ENCODE measurements around the gene COLGALT1. TPM values are rescaled to one million over a fixed set of nuclear protein-coding genes. Genes with fewer than 3 reads are reported as not detected.

Gene COLGALT1
- total RNA-seq, 6 donors from 2014 or later, result 58.3 to 151 (median 116) TPM

DNA sequence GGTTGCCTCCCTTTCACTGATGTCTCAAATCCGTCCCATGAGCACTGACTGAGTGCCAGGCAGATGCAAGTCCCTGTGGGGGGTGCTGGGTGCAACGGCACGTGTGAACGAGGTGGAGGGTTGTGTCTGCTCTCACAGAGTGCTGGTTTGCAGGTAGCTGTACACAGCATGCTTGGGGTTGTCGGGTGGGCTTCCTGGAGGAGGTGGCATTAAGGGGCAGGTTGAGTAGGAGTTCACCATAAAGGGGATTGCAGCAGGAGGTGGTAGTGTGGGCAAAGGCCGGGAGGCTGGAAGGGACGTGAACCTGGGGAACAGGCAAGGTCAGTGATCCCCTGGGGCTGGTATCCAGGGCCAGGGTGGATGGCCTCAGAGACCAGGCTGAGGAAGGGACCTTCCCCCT lies 17.2 kb downstream of the COLGALT1 start:
- H3K9me3 ChIP-seq, result no peaks in the 10 kb centered on the region
- ATAC-seq (ENCODE audit: low FRiP score in 2 of 2), result no peak
- H3K4me1 ChIP-seq, result peaks cover 0 to 8% (median 2%) of the 10 kb centered on the region in 4 donors
- H3K27ac ChIP-seq, result no peak overlapping the region
- H3K36me3 ChIP-seq, result peaks cover 27 to 94% (median 70%) of the 10 kb centered on the region in 4 donors
- no peaks in the 10 kb centered on the region for H3K27me3 ChIP-seq
- 94% methylated on average over 4 to 7 of the region's 7 CpGs for WGBS, 2 donors
- no peak for DNase-seq
- no peak overlapping the region for H3K4me3 ChIP-seq
- TF ChIP-seq, protein P1, sequence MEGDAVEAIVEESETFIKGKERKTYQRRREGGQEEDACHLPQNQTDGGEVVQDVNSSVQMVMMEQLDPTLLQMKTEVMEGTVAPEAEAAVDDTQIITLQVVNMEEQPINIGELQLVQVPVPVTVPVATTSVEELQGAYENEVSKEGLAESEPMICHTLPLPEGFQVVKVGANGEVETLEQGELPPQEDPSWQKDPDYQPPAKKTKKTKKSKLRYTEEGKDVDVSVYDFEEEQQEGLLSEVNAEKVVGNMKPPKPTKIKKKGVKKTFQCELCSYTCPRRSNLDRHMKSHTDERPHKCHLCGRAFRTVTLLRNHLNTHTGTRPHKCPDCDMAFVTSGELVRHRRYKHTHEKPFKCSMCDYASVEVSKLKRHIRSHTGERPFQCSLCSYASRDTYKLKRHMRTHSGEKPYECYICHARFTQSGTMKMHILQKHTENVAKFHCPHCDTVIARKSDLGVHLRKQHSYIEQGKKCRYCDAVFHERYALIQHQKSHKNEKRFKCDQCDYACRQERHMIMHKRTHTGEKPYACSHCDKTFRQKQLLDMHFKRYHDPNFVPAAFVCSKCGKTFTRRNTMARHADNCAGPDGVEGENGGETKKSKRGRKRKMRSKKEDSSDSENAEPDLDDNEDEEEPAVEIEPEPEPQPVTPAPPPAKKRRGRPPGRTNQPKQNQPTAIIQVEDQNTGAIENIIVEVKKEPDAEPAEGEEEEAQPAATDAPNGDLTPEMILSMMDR (IDR thresholded peaks at IDR 0.05), result no peak
- no peak for TF ChIP-seq POLR2AphosphoS5 (IDR thresholded peaks at IDR 0.05)

DNA sequence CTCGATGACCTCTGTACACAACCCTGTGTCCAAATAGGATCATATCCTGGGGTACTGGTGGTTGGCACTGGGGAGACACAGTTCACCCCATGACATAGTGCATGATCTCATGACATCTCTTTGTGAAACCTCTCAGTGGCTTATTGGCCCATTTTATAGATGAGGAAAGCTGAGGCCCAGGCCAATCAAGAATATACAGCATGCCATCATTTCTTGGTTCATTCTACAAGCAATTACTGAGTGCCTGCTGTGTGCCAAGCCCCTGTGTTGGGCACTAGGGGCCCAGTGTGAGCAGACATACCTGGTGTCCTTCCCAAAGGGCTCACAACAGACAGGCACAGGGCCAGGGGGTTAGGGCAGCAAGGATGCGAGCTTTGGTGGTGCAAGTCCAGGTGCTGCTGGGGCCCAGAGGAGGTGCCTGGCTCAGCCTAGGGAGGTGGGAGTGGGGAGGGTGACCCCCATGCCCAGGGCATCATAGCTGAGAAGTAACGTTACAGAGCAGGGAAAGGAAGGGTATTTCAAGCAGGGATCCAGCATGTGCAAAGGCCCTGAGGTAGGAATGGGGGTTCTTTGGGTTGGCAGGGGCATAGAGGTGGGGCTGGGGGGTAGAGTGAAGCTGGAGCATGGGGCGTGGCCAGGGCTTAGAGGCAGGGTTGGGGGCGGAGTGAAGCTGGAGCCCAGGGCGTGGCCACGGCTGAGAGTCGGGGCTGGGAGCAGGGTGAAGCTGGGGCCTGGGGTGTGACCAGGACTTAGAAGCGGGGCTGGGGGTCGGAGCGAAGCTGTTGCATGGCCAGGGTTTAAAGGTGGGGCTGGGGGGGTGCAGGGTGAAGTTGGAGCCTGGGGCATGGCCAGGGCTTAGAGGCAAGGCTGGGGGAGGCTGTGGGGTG lies 20.7 kb downstream of the COLGALT1 start:
- peaks cover 0 to 14% (median 4%) of the 10 kb centered on the region in 4 donors for H3K4me1 ChIP-seq
- no peak for ATAC-seq (ENCODE audit: low FRiP score in 2 of 2)
- H3K9me3 ChIP-seq, result no peaks in the 10 kb centered on the region
- no peaks in the 10 kb centered on the region for H3K27me3 ChIP-seq
- no peak overlapping the region for H3K4me3 ChIP-seq
- peaks cover 17 to 94% (median 63%) of the 10 kb centered on the region in 4 donors for H3K36me3 ChIP-seq
- DNase-seq, result no peak
- 90 to 93% methylated on average over 11 of the region's 11 CpGs for WGBS, 2 donors
- H3K27ac ChIP-seq, result peak overlapping the region in 1 of 4 donors; percentile 35
- TF ChIP-seq POLR2A (IDR thresholded peaks at IDR 0.05), result no peak
- TF ChIP-seq, protein P1 (IDR thresholded peaks at IDR 0.05), result no peak
- TF ChIP-seq POLR2AphosphoS5 (IDR thresholded peaks at IDR 0.05), result no peak
- TF ChIP-seq EP300 (IDR thresholded peaks at IDR 0.05), result no peak

DNA sequence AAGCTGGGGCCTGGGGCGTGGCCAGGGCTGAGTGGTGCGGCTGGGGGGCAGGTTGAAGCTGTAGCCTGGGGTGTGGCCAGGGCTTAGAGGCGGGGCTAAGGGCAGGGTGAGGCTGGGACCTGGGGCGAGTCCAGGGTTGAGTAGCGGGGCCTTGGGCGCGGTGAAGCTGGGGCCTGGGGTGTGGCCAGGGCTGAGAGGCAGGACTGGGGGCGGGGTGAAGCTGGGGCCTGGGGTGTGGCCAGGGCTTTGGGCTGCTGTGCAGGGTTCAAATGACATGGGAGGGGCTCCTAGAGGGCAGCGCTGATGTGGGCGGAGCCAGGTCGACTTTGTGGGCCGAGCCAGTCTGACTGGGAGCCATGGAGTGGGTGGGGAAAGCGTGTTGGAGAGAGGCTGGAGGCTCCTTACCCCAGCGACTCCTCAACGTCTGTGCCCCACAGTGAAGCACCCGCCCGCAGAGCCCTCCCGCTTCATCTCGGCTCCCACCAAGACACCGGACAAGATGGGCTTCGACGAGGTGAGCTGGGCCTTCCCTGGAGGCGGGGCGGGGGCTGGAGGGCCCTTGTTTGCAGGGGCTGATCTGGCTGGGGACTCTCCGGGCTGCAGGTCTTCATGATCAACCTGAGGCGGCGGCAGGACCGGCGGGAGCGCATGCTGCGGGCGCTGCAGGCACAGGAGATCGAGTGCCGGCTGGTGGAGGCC lies 21.5 kb downstream of the COLGALT1 start:
- TF ChIP-seq POLR2A (IDR thresholded peaks at IDR 0.05), result no peak
- TF ChIP-seq EP300 (IDR thresholded peaks at IDR 0.05), result no peak
- TF ChIP-seq, protein P1 (IDR thresholded peaks at IDR 0.05), result no peak
- no peak for TF ChIP-seq POLR2AphosphoS5 (IDR thresholded peaks at IDR 0.05)
- Histone ChIP-seq H3K27me3 (no peaks in the 10 kb centered on the region), H3K36me3 (peaks cover 20 to 94% (median 64%) of the 10 kb centered on the region in 4 donors), H3K4me3 (no peak overlapping the region), H3K9me3 (no peaks in the 10 kb centered on the region), H3K4me1 (peaks cover 0 to 14% (median 4%) of the 10 kb centered on the region in 4 donors), H3K27ac (peak overlapping the region in 1 of 4 donors; percentile 35)
- DNase-seq, result peak; percentile 69 to 87
- ATAC-seq (ENCODE audit: low FRiP score in 2 of 2), result peak; percentile 58 to 75
- WGBS, 2 donors, result 68 to 77% methylated on average over 21 to 28 of the region's 34 CpGs

DNA sequence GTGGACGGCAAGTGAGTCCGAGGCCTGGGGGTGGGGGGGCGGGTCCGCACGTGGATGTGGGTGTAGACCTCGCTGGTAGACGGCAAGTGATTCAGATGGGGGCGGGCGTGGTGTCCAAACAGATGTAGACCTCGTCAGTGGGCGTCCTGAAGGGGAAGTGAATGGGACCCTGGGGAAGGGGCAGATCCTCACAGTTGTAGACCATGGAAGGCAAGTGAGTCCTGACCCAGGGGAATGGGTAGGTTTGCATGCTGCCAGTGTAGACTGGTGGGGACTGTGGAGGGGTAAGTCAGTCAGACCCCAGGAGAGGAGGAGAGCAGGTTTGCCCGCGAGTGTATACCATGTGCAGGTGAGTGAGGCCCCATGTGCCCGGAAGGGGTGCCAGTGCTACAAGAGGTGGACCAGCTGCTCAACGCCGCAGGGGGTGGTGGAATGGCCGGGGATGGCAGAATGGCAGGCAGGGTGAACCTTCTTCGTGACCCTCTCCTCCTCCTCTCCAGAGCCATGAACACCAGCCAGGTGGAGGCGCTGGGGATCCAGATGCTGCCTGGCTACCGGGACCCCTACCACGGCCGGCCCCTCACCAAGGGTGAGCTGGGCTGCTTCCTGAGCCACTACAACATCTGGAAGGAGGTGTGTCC lies 22.1 kb downstream of the COLGALT1 start:
- ATAC-seq (ENCODE audit: low FRiP score in 2 of 2), result no peak
- Histone ChIP-seq H3K4me1 (peaks cover 0 to 14% (median 4%) of the 10 kb centered on the region in 4 donors), H3K4me3 (no peak overlapping the region), H3K27ac (no peak overlapping the region), H3K9me3 (no peaks in the 10 kb centered on the region), H3K36me3 (peaks cover 17 to 94% (median 64%) of the 10 kb centered on the region in 4 donors), H3K27me3 (no peaks in the 10 kb centered on the region)
- no peak for DNase-seq
- TF ChIP-seq EP300 (IDR thresholded peaks at IDR 0.05) (no peak), POLR2A (IDR thresholded peaks at IDR 0.05) (no peak)
- TF ChIP-seq, protein P1 (IDR thresholded peaks at IDR 0.05), result no peak
- 83 to 91% methylated on average over 13 to 21 of the region's 22 CpGs for WGBS, 2 donors
